ENCODE data around the gene MSH6. TPM values are rescaled to one million over a fixed set of nuclear protein-coding genes. Genes with fewer than 3 reads are reported as not detected.

The MSH6 gene
- total and polyA plus RNA-seq, 10 donors: 6.2 to 33.1 (median 26.4) TPM

DNA sequence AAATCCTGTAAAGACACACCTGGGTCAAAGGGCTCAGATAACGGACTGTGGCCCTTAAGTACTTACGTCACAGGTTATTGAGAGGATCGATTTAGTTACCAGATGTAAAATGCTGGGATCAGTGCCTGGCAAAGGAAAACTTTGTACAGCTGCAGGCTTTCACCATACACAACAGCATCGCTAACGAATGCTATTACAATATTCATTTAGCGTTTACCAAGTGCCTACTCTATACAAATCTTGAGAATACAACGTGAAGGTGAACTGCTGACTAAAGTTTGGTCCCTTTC lies 619 bp upstream of the MSH6 start:
- peaks cover 7 to 46% (median 34%) of the 10 kb centered on the region in 6 donors for H3K4me1 ChIP-seq
- intact Hi-C loops (cut with DNase I; ENCODE audit: low total_unique reads): no loop called here
- no peaks in the 10 kb centered on the region for H3K27me3 ChIP-seq (replicated peaks in 1 of 7)
- TF ChIP-seq, protein P1, sequence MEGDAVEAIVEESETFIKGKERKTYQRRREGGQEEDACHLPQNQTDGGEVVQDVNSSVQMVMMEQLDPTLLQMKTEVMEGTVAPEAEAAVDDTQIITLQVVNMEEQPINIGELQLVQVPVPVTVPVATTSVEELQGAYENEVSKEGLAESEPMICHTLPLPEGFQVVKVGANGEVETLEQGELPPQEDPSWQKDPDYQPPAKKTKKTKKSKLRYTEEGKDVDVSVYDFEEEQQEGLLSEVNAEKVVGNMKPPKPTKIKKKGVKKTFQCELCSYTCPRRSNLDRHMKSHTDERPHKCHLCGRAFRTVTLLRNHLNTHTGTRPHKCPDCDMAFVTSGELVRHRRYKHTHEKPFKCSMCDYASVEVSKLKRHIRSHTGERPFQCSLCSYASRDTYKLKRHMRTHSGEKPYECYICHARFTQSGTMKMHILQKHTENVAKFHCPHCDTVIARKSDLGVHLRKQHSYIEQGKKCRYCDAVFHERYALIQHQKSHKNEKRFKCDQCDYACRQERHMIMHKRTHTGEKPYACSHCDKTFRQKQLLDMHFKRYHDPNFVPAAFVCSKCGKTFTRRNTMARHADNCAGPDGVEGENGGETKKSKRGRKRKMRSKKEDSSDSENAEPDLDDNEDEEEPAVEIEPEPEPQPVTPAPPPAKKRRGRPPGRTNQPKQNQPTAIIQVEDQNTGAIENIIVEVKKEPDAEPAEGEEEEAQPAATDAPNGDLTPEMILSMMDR (IDR thresholded peaks at IDR 0.05 in 8 of 11, conservative IDR thresholded peaks at IDR 0.05 in 3 of 11): no peak
- no peak for TF ChIP-seq POLR2AphosphoS5 (IDR thresholded peaks at IDR 0.05)
- TF ChIP-seq POLR2A (IDR thresholded peaks at IDR 0.05): no peak
- H3K36me3 ChIP-seq: no peaks in the 10 kb centered on the region
- no peaks in the 10 kb centered on the region for H3K9me3 ChIP-seq
- peak overlapping the region; percentile 57 to 96 (median 94) for H3K27ac ChIP-seq
- 3 to 13% (median 5%) methylated on average over 7 of the region's 7 CpGs for WGBS, 5 donors
- H3K4me3 ChIP-seq: peak overlapping the region; percentile 82 to 100 (median 98)
- no peak for DNase-seq

DNA sequence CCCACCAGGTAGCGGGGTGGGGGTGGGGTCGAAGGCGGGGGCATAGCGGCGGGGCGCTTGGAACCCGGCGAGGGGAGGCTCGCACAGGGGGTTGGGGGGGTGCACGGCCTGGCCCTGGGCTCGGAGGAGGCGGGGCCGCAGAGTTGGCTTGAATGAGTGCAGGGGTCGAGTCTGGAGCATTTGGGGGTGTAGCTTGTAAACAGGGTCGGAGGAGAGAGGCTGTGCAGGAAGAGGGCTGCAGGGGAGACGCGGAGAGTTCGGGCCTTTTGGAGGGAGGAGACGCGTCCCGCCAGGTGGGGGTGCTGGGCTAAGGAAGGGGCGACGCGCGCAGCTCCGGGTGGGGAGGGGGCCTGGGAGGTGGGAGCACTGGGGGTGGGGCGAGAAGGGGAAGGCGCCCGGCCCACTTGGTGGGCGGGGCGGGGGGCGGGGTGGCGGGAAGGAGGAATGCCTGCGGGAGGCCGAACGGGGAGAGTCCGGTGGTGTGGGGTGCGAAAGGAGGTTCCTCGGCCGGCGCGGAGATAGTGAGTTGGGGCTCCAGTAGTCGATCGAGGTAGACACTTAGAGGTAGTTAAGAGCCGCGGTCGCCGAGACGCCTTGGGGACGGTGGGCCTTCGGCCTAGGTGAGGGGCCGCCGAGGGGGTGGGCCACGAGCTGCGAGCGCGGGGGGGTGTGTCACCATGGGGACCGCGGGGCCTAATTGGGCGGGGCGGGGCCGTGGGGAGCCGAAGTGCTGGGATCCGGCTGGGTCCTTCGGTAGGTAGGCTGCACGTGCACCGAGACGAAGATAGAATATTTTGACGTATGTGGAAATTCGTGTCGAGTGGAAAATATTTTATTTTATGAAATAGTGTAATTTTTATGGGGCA lies 774 bp downstream of the MSH6 start:
- TF ChIP-seq, protein P1 (IDR thresholded peaks at IDR 0.05 in 8 of 11, conservative IDR thresholded peaks at IDR 0.05 in 3 of 11): no peak
- peak in 1 of 3 donors; percentile 35 for TF ChIP-seq POLR2AphosphoS5 (IDR thresholded peaks at IDR 0.05)
- intact Hi-C loops (cut with DNase I; ENCODE audit: low total_unique reads): no loop called here
- Histone ChIP-seq H3K9me3 (no peaks in the 10 kb centered on the region), H3K27ac (peak overlapping the region; percentile 57 to 96 (median 94)), H3K27me3 (replicated peaks in 1 of 7) (no peaks in the 10 kb centered on the region), H3K4me1 (peaks cover 7 to 51% (median 35%) of the 10 kb centered on the region in 6 donors), H3K36me3 (no peaks in the 10 kb centered on the region), H3K4me3 (peak overlapping the region; percentile 82 to 100 (median 98))
- 0 to 1% (median 1%) methylated on average over 58 to 71 of the region's 71 CpGs for WGBS, 5 donors
- DNase-seq: peak; percentile 92

DNA sequence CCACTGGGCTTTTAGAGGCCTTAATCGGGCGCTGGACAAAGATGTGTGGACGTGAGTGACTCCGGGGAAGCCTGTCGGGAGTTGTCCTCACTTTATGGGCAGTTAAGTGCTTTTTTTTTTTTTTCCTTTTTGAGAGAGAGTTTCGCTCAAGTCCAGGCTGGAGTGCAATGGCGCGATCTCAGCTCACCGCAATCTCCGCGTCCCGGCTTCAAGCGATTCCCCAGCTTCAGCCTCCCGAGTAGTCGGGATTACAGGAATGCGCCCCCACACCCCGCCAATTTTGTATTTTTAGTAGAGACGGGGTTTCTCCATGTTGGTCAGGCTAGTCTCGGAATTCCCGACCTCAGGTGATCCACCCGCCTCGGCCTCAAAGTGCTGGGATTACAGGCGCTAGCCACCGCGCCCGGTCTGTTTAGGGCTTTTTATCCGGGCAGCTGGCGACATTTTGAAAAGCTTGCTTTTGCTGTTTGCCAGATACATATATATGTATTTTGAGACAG lies 1.5 kb downstream of the MSH6 start:
- 43 to 55% (median 50%) methylated on average over 28 of the region's 28 CpGs for WGBS, 5 donors
- H3K9me3 ChIP-seq: no peaks in the 10 kb centered on the region
- no peaks in the 10 kb centered on the region for H3K36me3 ChIP-seq
- no peaks in the 10 kb centered on the region for H3K27me3 ChIP-seq (replicated peaks in 1 of 7)
- no peak for DNase-seq
- TF ChIP-seq POLR2AphosphoS5 (IDR thresholded peaks at IDR 0.05): no peak
- no peak for TF ChIP-seq POLR2A (IDR thresholded peaks at IDR 0.05)
- TF ChIP-seq, protein P1 (IDR thresholded peaks at IDR 0.05 in 8 of 11, conservative IDR thresholded peaks at IDR 0.05 in 3 of 11): no peak
- peaks cover 7 to 51% (median 35%) of the 10 kb centered on the region in 6 donors for H3K4me1 ChIP-seq
- intact Hi-C loops (cut with DNase I; ENCODE audit: low total_unique reads): no loop called here
- H3K4me3 ChIP-seq: peak overlapping the region; percentile 82 to 100 (median 98)
- peak overlapping the region in 5 of 8 donors; percentile 93 to 96 (median 95) for H3K27ac ChIP-seq

DNA sequence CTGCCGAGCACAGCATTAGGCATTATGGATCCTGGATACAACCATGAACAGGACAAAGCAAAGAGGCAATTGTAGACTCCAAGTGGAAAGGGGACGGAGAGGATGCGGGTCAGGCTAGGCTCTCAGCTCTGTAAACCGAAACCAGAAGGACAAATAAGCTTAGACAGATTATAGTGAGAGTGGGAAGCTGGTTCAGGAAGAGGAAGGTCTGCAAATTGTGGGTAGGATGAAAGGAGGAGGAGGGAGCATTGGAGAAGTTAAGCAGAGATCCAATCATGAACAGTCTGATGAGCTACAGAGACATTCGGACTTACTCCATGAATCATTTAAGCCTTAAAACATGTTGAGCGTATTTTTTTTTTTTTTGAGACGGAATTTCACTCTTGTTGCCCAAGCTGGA lies 3.0 kb downstream of the MSH6 start:
- Histone ChIP-seq H3K27ac (peak overlapping the region in 1 of 8 donors; percentile 21), H3K27me3 (replicated peaks in 1 of 7) (no peaks in the 10 kb centered on the region), H3K4me3 (peak overlapping the region in 1 of 8 donors; percentile 34), H3K4me1 (peaks cover 7 to 59% (median 35%) of the 10 kb centered on the region in 6 donors), H3K9me3 (no peaks in the 10 kb centered on the region), H3K36me3 (peaks cover 0 to 11% (median 0%) of the 10 kb centered on the region in 6 donors)
- TF ChIP-seq POLR2AphosphoS5 (IDR thresholded peaks at IDR 0.05) (no peak), POLR2A (IDR thresholded peaks at IDR 0.05) (no peak)
- TF ChIP-seq, protein P1 (IDR thresholded peaks at IDR 0.05 in 8 of 11, conservative IDR thresholded peaks at IDR 0.05 in 3 of 11): no peak
- intact Hi-C loops (cut with DNase I; ENCODE audit: low total_unique reads): no loop called here
- 36 to 52% (median 42%) methylated on average over 7 of the region's 7 CpGs for WGBS, 5 donors
- DNase-seq: no peak
